Adipose tissue (tissue), 3 donors: Measurements from ENCODE around the gene KRT33B. TPM values are rescaled to one million over a fixed set of nuclear protein-coding genes. Genes with fewer than 3 reads are reported as not detected.
"Not testable (repeated sequence)": the region's sequence is repeated elsewhere in the genome, so short reads cannot be mapped to it uniquely, and the experiment has no call there.

ENCODE experiments used
- H3K27ac ChIP-seq: one replicate; pipeline ENCODE4 v1.5.1; 2013; ENCODE audit warnings: low read depth, low read length
- WGBS, 3 donors: extraction: QIAGEN DNeasy Blood & Tissue Kit; methylation state at CpG; one replicate each; pipeline ENCODE4 v1.1.7; 2013; 5-methylcytosine and 5-hydroxymethylcytosine counted together
- polyA plus RNA-seq, 3 donors: library from polyadenylated mRNA; stranded (reverse); fragments of 200-250 nt; gene quantifications; one replicate each; pipeline ENCODE4 v1.2.3, GENCODE V29; 2013
- donor health status: healthy with polysubstance abuse.
- donor health status: Bipolar disorder and iron deficiency.
- donor health status: healthy.

KRT33B gene
- polyA plus RNA-seq, 3 donors = not detected

- WGBS, 3 donors = 86 to 93% (median 92%) methylated on average over 1 of the region's 1 CpG
- H3K27ac ChIP-seq = no peak overlapping the region
Measured at GRCh38 chr17:41395611-41396010, 26.0 kb upstream of the KRT33B start.

GRCh38 chr17:41395044-41395443, 25.4 kb upstream of the KRT33B start:
- 78 to 89% (median 83%) methylated on average over 7 to 12 of the region's 12 CpGs for WGBS, 3 donors
- H3K27ac ChIP-seq = not testable (repeated sequence)

GRCh38 chr17:41394254-41394996, 24.8 kb upstream of the KRT33B start:
- no peak overlapping the region for H3K27ac ChIP-seq
- WGBS, 3 donors = 76 to 92% (median 91%) methylated on average over 10 of the region's 10 CpGs

- WGBS, 3 donors = 82 to 88% (median 83%) methylated on average over 10 of the region's 10 CpGs
- H3K27ac ChIP-seq = no peak overlapping the region
Measured at GRCh38 chr17:41393826-41394225, 24.2 kb upstream of the KRT33B start.

GRCh38 chr17:41393294-41393693, 23.7 kb upstream of the KRT33B start:
- no peak overlapping the region for H3K27ac ChIP-seq
- WGBS, 3 donors = 59 to 70% (median 63%) methylated on average over 5 of the region's 5 CpGs

- no peak overlapping the region for H3K27ac ChIP-seq
- 87 to 98% (median 90%) methylated on average over 1 of the region's 1 CpG for WGBS, 3 donors
Measured at GRCh38 chr17:41392278-41392677, 22.7 kb upstream of the KRT33B start.

- no peak overlapping the region for H3K27ac ChIP-seq
- 33 to 73% (median 65%) methylated on average over 2 of the region's 2 CpGs for WGBS, 3 donors
Measured at GRCh38 chr17:41391535-41391934, 21.9 kb upstream of the KRT33B start.

GRCh38 chr17:41390411-41390938, 20.9 kb upstream of the KRT33B start:
- no peak overlapping the region for H3K27ac ChIP-seq
- WGBS, 3 donors = 58 to 77% (median 67%) methylated on average over 7 of the region's 7 CpGs

GRCh38 chr17:41387670-41388069, 18.1 kb upstream of the KRT33B start:
- no peak overlapping the region for H3K27ac ChIP-seq
- 70 to 81% (median 78%) methylated on average over 4 of the region's 4 CpGs for WGBS, 3 donors

- WGBS, 3 donors = 94 to 100% (median 98%) methylated on average over 1 of the region's 1 CpG
- H3K27ac ChIP-seq = no peak overlapping the region
Measured at GRCh38 chr17:41386227-41386626, 16.6 kb upstream of the KRT33B start.

- H3K27ac ChIP-seq = no peak overlapping the region
- WGBS, 3 donors = 85 to 94% (median 91%) methylated on average over 1 of the region's 1 CpG
Measured at GRCh38 chr17:41383690-41384089, 14.1 kb upstream of the KRT33B start.

- no peak overlapping the region for H3K27ac ChIP-seq
- 74 to 100% (median 96%) methylated on average over 1 of the region's 1 CpG for WGBS, 3 donors
Measured at GRCh38 chr17:41382394-41382793, 12.8 kb upstream of the KRT33B start.

- WGBS, 3 donors = 80 to 93% (median 92%) methylated on average over 13 of the region's 13 CpGs
- H3K27ac ChIP-seq = not testable (repeated sequence)
Measured at GRCh38 chr17:41381943-41382342, 12.3 kb upstream of the KRT33B start, which contains the start of gene KRT34. TSS of gene KRT34 (minus strand) at chr17:41382306. CDS start at chr17:41382246, 60 bp downstream.

GRCh38 chr17:41380091-41380490, 10.5 kb upstream of the KRT33B start:
- not testable (repeated sequence) for H3K27ac ChIP-seq
- 81 to 94% (median 89%) methylated on average over 7 of the region's 7 CpGs for WGBS, 3 donors

GRCh38 chr17:41377546-41377945, 7.9 kb upstream of the KRT33B start:
- H3K27ac ChIP-seq = no peak overlapping the region
- WGBS, 3 donors = 8 to 19% (median 15%) methylated on average over 2 of the region's 2 CpGs

GRCh38 chr17:41369023-41369422, 590 bp downstream of the KRT33B start:
- WGBS, 3 donors = 81 to 97% (median 94%) methylated on average over 2 of the region's 2 CpGs
- no peak overlapping the region for H3K27ac ChIP-seq

GRCh38 chr17:41367426-41368075, 2.1 kb downstream of the KRT33B start:
- H3K27ac ChIP-seq = no peak overlapping the region
- WGBS, 3 donors = 72 to 78% (median 77%) methylated on average over 10 of the region's 10 CpGs

- H3K27ac ChIP-seq = no peak overlapping the region
Measured at GRCh38 chr17:41366070-41366469, 3.5 kb downstream of the KRT33B start.

GRCh38 chr17:41363881-41364280, 5.7 kb downstream of the KRT33B start:
- WGBS, 3 donors = 65 to 89% (median 79%) methylated on average over 2 of the region's 2 CpGs
- H3K27ac ChIP-seq = no peak overlapping the region
